K562 (cell line): ENCODE data around the gene PPM1L. TPM values are rescaled to one million over a fixed set of nuclear protein-coding genes. Genes with fewer than 3 reads are reported as not detected.
"Not testable (repeated sequence)": the region's sequence is repeated elsewhere in the genome, so short reads cannot be mapped to it uniquely, and the experiment has no call there.

ENCODE experiments used
- ATAC-seq: fragments of 200-7000 bp; cut with Tn5 transposase; 3 replicates; pipeline ENCODE4 v1.9.1; 2020; ENCODE audit warnings: moderate library complexity
- BruUV-seq: library from RNA; stranded (reverse); fragments of 400-500 nt; replicated peaks from 2 replicates; lab custom pipeline; 2021; lab: Mats Ljungman, UMichigan
- CTCF ChIA-PET: fragments of 300-600 bp; formaldehyde crosslinking; extraction: SDS; loops from one replicate; lab custom pipeline; 2021; ENCODE audit warnings: low intra/inter-chr PET ratio; lab: Yijun Ruan, JAX
- POLR2A ChIA-PET: fragments of 300-600, 350-650 bp; sonication (Branson Sonifier 250); formaldehyde crosslinking; extraction: SDS; loops from one replicate; lab custom pipeline; 2021; ENCODE audit warnings: antibody characterized with exemption, inconsistent platforms; lab: Yijun Ruan, JAX
- DNase-seq, 4 experiments: peaks; one replicate each; pipeline versions ENCODE4 v3.0.0 to v3.0.0-alpha.2; 2011 to 2018; ENCODE audit warnings: low spot score in 3 of 4, mixed read lengths in 3 of 4; ENCODE audit errors: extremely low read depth in 1 of 4
- FAIRE-seq: peaks from 2 replicates; lab custom pipeline; 2011; peaks lifted over from hg19 to GRCh38; lab: Jason Lieb, UNC
- H2AFZ ChIP-seq: 2 replicates; pipeline ENCODE4 v1.6.0; 2011; ENCODE audit warnings: low read depth, low read length, control low read depth, inconsistent platforms
- H3K27ac ChIP-seq: fragments of 200-600 bp; 3 replicates; pipeline ENCODE4 v1.8.0; 2011; ENCODE audit warnings: low read depth, mild to moderate bottlenecking, control low read depth, inconsistent platforms, low read length, moderate library complexity, mixed read lengths; ENCODE audit errors: extremely low read depth
- H3K27me3 ChIP-seq, 2 experiments: fragments of 300-600 bp in 1 of 2; 2 replicates in 1 of 2; 3 replicates in 1 of 2; pipeline versions ENCODE4 v1.6.0 to v1.8.0; 2011; ENCODE audit warnings: inconsistent platforms in 2 of 2, low read length in 2 of 2, mild to moderate bottlenecking in 1 of 2, mixed read lengths in 1 of 2, moderate library complexity in 1 of 2; ENCODE audit not compliant: control insufficient read depth in 2 of 2, insufficient read depth in 2 of 2
- H3K36me3 ChIP-seq: fragments of 300-600 bp; 3 replicates; pipeline ENCODE4 v1.8.0; 2011; ENCODE audit warnings: mild to moderate bottlenecking, low read length, inconsistent platforms; ENCODE audit not compliant: control insufficient read depth, insufficient read depth
- H3K4me1 ChIP-seq, 2 experiments: fragments of 200-600 bp in 1 of 2; replicated peaks in 1 of 2; 2 replicates in 1 of 2; 3 replicates in 1 of 2; pipeline versions ENCODE4 v1.5.1 to v1.8.0; 2011; ENCODE audit warnings: inconsistent platforms in 2 of 2, low read length in 2 of 2, mild to moderate bottlenecking in 1 of 2, mixed read lengths in 1 of 2, moderate library complexity in 1 of 2; ENCODE audit not compliant: control insufficient read depth in 2 of 2, insufficient read depth in 2 of 2
- H3K4me2 ChIP-seq: 2 replicates; pipeline ENCODE4 v1.6.1; 2011; ENCODE audit warnings: low read length, control low read depth, inconsistent platforms, mixed read lengths; ENCODE audit not compliant: insufficient read depth
- H3K4me3 ChIP-seq: fragments of 200-600 bp; sonication (generic), shearing (Covaris generic); 2 replicates; pipeline ENCODE4 v1.5.1; 2016; ENCODE audit warnings: control low read depth, inconsistent platforms
- H3K79me2 ChIP-seq: fragments of 200-600 bp; 3 replicates; pipeline ENCODE4 v1.8.0; 2011; ENCODE audit warnings: low read length, inconsistent platforms; ENCODE audit not compliant: control insufficient read depth, insufficient read depth
- H3K9ac ChIP-seq, 2 experiments: 2 replicates each; pipeline versions ENCODE4 v1.6.0 to v1.6.1; 2011; ENCODE audit warnings: low read depth in 2 of 2, low read length in 2 of 2, control low read depth in 1 of 2, inconsistent platforms in 1 of 2, mild to moderate bottlenecking in 1 of 2, mixed read lengths in 1 of 2; ENCODE audit not compliant: insufficient read depth in 1 of 2
- H3K9me1 ChIP-seq: one replicate; pipeline ENCODE4 v1.6.0; 2011; ENCODE audit warnings: inconsistent platforms, mild to moderate bottlenecking, low read length, moderate library complexity; ENCODE audit not compliant: control insufficient read depth, insufficient read depth
- H3K9me3 ChIP-seq: replicated peaks from 2 replicates; pipeline ENCODE4 v1.5.1; 2011; ENCODE audit warnings: low read depth, low read length, inconsistent platforms; ENCODE audit not compliant: control insufficient read depth, insufficient read depth
- H4K20me1 ChIP-seq: replicated peaks from 2 replicates; pipeline ENCODE4 v1.6.1; 2011; ENCODE audit warnings: low read length, inconsistent platforms, mixed read lengths; ENCODE audit not compliant: control insufficient read depth, insufficient read depth
- BRD9 ChIP-seq: fragments of 450-650 bp; IDR thresholded peaks from 2 replicates; pipeline ENCODE4 v1.6.1; 2018; ENCODE audit warnings: low read depth; ENCODE audit not compliant: partially characterized antibody
- CHD2 ChIP-seq: IDR thresholded peaks from 2 replicates; pipeline ENCODE4 v1.6.1; 2011; ENCODE audit warnings: low read depth, low read length
- KDM2B ChIP-seq: fragments of 250-450 bp; sonication (Bioruptor Pico); IDR thresholded peaks from 2 replicates; pipeline ENCODE4 v1.8.0; 2021; ENCODE audit warnings: mild to moderate bottlenecking, moderate library complexity
- TEAD1 ChIP-seq, 2 experiments: fragments of 450-650 bp in 1 of 2; sonication (generic) in 1 of 2; formaldehyde crosslinking; IDR thresholded peaks; 2 replicates each; pipeline versions ENCODE4 v1.4.0 to v1.8.0; 2020 to 2022; ENCODE audit warnings: mild to moderate bottlenecking in 2 of 2, missing genetic modification reagents in 1 of 2
- ZNF146 ChIP-seq: IDR thresholded peaks from one replicate; pipeline ENCODE4 v1.6.1; 2018; ENCODE audit warnings: missing compliant biosample characterization; ENCODE audit not compliant: unreplicated experiment
- ZSCAN32 ChIP-seq: fragments of 450-650 bp; formaldehyde crosslinking; IDR thresholded peaks from 2 replicates; pipeline ENCODE4 v1.4.0; 2020; ENCODE audit warnings: mild to moderate bottlenecking, moderate library complexity
- WGBS: fragments of 100-300 bp; shearing (Covaris generic); methylation state at CpG from one replicate; pipeline ENCODE4 v1.1.6; 2016; ENCODE audit warnings: low coverage, mixed read lengths; ENCODE audit not compliant: insufficient coverage; ENCODE audit errors: missing lambda C conversion rate; 5-methylcytosine and 5-hydroxymethylcytosine counted together
- in situ Hi-C: fragments of 300-500 bp; cut with MboI; formaldehyde crosslinking; loops from 4 replicates; pipeline ENCODE4 v1.15.0; 2018; ENCODE audit warnings: inconsistent platforms, mixed read lengths
- intact Hi-C: fragments of 100-400 bp; cut with micrococcal nuclease; formaldehyde crosslinking; loops from 2 replicates; pipeline ENCODE4 v1.14.2; 2022
- polyA plus RNA-seq, 8 experiments: library from polyadenylated mRNA; depleted of rRNA in 4 of 8; stranded (reverse) in 5 of 8; unstranded in 3 of 8; fragments of >200 nt; fragmentation: Nextera tagmentation in 2 of 8; fragmentation: Illumina TruSeq in 1 of 8; extraction: Ambion mirVana in 2 of 8; extraction: Trizol in 1 of 8; gene quantifications; 2 replicates each; pipeline versions ENCODE4 v1.2.1 to v1.2.3, GENCODE V29; 2011 to 2014; ENCODE audit warnings: inconsistent platforms in 1 of 8, missing spikeins in 1 of 8
- total RNA-seq, 7 experiments: library from RNA; depleted of rRNA in 6 of 7; stranded (reverse); fragments of >200 nt in 6 of 7; fragmentation: Illumina TruSeq in 2 of 7; extraction: Trizol in 2 of 7; gene quantifications; 2 replicates each; pipeline versions ENCODE4 v1.2.1 to v1.2.3, GENCODE V29; 2011 to 2021; ENCODE audit warnings: low replicate concordance in 1 of 7
- TF ChIP-seq, protein P1 (sequence below): sonication (generic); formaldehyde crosslinking; IDR thresholded peaks from 2 replicates; pipeline ENCODE4 v1.8.0; 2022; ENCODE audit warnings: mild to moderate bottlenecking, missing genetic modification reagents
- TF ChIP-seq, protein P2 (sequence below): fragments of 150-350 bp; IDR thresholded peaks from 2 replicates; pipeline ENCODE4 v1.6.1; 2014; ENCODE audit warnings: low read depth, mild to moderate bottlenecking, low read length, borderline replicate concordance

The PPM1L gene
- total and polyA plus RNA-seq, 9 of the 15 experiments (the other 6 are each of a cell fraction or from before 2014, with no cell fraction given), result 0.01 to 0.41 (median 0.14) TPM

DNA sequence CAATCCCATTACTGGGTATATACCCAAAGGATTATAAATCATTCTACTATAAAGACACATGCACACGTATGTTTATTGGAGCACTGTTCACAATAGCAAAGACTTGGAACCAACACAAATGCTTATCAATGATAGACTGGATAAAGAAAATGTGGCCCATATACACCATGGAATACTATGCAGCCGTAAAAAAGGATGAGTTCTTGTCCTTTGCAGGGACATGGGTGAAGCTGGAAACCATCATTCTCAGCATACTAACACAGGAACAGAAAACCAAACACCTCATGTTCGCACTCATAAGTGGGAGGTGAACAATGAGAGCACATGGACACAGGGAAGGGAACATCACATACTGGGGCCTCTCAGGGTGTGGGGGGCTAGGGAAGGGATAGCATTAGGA lies 42.9 kb upstream of the PPM1L start:
- H3K4me3 ChIP-seq, result not testable (repeated sequence)

DNA sequence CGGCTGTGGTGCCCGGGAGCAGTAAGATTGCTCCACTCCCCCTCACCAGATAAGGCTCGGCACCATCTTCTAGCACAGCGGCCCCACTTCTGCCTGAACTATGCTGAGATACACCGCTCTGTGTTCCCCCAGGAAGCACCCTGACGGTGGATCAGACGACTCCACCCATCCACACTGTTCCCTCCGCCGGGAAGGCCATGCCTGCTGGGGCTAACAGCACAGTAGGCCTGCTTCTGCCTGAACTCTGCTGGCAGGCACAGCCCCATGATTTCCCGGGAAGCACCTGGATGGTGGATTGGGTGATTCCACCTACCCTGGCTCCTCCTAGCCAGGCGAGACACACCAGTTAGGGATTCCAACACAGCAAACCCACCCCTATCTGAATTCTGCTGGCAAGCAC lies 36.3 kb upstream of the PPM1L start:
- TF ChIP-seq, protein P1, sequence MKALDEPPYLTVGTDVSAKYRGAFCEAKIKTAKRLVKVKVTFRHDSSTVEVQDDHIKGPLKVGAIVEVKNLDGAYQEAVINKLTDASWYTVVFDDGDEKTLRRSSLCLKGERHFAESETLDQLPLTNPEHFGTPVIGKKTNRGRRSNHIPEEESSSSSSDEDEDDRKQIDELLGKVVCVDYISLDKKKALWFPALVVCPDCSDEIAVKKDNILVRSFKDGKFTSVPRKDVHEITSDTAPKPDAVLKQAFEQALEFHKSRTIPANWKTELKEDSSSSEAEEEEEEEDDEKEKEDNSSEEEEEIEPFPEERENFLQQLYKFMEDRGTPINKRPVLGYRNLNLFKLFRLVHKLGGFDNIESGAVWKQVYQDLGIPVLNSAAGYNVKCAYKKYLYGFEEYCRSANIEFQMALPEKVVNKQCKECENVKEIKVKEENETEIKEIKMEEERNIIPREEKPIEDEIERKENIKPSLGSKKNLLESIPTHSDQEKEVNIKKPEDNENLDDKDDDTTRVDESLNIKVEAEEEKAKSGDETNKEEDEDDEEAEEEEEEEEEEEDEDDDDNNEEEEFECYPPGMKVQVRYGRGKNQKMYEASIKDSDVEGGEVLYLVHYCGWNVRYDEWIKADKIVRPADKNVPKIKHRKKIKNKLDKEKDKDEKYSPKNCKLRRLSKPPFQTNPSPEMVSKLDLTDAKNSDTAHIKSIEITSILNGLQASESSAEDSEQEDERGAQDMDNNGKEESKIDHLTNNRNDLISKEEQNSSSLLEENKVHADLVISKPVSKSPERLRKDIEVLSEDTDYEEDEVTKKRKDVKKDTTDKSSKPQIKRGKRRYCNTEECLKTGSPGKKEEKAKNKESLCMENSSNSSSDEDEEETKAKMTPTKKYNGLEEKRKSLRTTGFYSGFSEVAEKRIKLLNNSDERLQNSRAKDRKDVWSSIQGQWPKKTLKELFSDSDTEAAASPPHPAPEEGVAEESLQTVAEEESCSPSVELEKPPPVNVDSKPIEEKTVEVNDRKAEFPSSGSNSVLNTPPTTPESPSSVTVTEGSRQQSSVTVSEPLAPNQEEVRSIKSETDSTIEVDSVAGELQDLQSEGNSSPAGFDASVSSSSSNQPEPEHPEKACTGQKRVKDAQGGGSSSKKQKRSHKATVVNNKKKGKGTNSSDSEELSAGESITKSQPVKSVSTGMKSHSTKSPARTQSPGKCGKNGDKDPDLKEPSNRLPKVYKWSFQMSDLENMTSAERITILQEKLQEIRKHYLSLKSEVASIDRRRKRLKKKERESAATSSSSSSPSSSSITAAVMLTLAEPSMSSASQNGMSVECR (CRISPR knock-in tag), result no peak
- TF ChIP-seq TEAD1 (CRISPR knock-in tag; IDR thresholded peaks at IDR 0.05), result no peak
- TF ChIP-seq, protein P2, sequence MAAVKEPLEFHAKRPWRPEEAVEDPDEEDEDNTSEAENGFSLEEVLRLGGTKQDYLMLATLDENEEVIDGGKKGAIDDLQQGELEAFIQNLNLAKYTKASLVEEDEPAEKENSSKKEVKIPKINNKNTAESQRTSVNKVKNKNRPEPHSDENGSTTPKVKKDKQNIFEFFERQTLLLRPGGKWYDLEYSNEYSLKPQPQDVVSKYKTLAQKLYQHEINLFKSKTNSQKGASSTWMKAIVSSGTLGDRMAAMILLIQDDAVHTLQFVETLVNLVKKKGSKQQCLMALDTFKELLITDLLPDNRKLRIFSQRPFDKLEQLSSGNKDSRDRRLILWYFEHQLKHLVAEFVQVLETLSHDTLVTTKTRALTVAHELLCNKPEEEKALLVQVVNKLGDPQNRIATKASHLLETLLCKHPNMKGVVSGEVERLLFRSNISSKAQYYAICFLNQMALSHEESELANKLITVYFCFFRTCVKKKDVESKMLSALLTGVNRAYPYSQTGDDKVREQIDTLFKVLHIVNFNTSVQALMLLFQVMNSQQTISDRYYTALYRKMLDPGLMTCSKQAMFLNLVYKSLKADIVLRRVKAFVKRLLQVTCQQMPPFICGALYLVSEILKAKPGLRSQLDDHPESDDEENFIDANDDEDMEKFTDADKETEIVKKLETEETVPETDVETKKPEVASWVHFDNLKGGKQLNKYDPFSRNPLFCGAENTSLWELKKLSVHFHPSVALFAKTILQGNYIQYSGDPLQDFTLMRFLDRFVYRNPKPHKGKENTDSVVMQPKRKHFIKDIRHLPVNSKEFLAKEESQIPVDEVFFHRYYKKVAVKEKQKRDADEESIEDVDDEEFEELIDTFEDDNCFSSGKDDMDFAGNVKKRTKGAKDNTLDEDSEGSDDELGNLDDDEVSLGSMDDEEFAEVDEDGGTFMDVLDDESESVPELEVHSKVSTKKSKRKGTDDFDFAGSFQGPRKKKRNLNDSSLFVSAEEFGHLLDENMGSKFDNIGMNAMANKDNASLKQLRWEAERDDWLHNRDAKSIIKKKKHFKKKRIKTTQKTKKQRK, result no peak
- TF ChIP-seq ZSCAN32, result no peak
- no peak for TF ChIP-seq BRD9
- TF ChIP-seq CHD2, result no peak
- TF ChIP-seq KDM2B (CRISPR knock-in tag), result no peak
- Histone ChIP-seq H3K4me3 (no peak overlapping the region), H3K4me2 (no peak overlapping the region), H4K20me1 (no peaks in the 10 kb centered on the region), H3K4me1 (no peaks in the 10 kb centered on the region), H3K9ac (no peak overlapping the region), H3K36me3 (no peaks in the 10 kb centered on the region), H2AFZ (no peak overlapping the region), H3K9me1 (no peaks in the 10 kb centered on the region), H3K9me3 (no peaks in the 10 kb centered on the region), H3K27me3 (no peaks in the 10 kb centered on the region), H3K27ac (no peak overlapping the region), H3K79me2 (no peaks in the 10 kb centered on the region)
- POLR2A ChIA-PET, result interaction anchor here (1.6 kb wide), 1 partner anchor 12 kb away, joined by 3 read pairs; no protein-coding TSS in a partner anchor
- CTCF ChIA-PET, result no interaction called here
- ATAC-seq, result peak; percentile 57
- FAIRE-seq, result no peak
- in situ Hi-C loops (no loop called here), intact Hi-C loops (no loop called here)
- WGBS, result under 1% methylated on average over 11 of the region's 11 CpGs
- DNase-seq, result peak in 1 of 4 experiments; percentile 6
- no TSS peak for BruUV-seq

More for the DNA sequence above, 42.9 kb upstream of the PPM1L start:
- H2AFZ ChIP-seq, in situ Hi-C loops, POLR2A ChIA-PET, CTCF ChIA-PET, ATAC-seq, H3K9me3 ChIP-seq, H3K9me1 ChIP-seq, DNase-seq, H3K27me3 ChIP-seq, H4K20me1 ChIP-seq, H3K79me2 ChIP-seq, BruUV-seq, H3K4me1 ChIP-seq, H3K36me3 ChIP-seq, H3K4me2 ChIP-seq, H3K27ac ChIP-seq, H3K9ac ChIP-seq: not testable (repeated sequence)
- peak; percentile 87 for TF ChIP-seq ZNF146
- TF ChIP-seq, all 486 proteins: peak for 1; not testable (repeated sequence) for 485
- FAIRE-seq, intact Hi-C loops: not testable (repeated sequence)
- 3% methylated on average over 3 of the region's 3 CpGs for WGBS
